ENCODE data around the gene PI4KA. TPM values are rescaled to one million over a fixed set of nuclear protein-coding genes. Genes with fewer than 3 reads are reported as not detected.
"Not testable (repeated sequence)": the region's sequence is repeated elsewhere in the genome, so short reads cannot be mapped to it uniquely, and the experiment has no call there.

PI4KA gene
- total RNA-seq, 6 donors from 2014 or later = 68.6 to 251 (median 89.5) TPM

DNA sequence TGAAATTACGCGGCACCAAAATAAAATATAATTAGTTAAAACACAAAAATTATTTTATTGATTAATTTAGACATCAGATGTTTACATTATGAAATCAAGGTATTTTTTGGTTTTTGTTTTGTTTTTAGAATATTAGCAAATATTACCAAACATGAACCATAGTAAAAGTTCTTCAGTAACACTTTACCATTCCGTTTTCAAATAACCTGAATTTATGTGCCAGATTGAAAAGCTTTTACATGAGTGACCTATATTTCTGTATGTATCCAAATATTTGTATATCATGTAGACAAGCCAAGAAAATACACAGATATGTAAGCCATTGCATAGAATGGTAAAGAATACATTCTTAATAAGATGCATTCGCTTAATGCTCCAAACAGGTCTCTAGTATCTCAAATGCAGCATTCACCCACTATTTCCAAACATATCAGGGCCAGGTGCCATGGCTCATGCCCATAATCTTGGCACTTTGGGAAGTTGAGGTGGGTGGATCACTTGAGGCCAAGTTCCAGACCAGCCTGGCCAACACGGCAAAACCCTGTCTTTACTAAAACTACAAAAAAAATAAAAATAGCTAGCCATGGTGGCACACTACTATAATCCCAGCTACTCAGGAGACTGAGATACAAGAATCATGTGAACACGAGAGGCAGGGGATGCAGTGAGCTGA is 187.1 kb downstream of the PI4KA start:
- Histone ChIP-seq H3K9me3 (no peaks in the 10 kb centered on the region), H3K27ac (no peak overlapping the region), H3K27me3 (peaks cover 0 to 7% (median 3%) of the 10 kb centered on the region in 4 donors), H3K36me3 (no peaks in the 10 kb centered on the region), H3K4me3 (peak overlapping the region in 1 of 4 donors; percentile 23), H3K4me1 (peaks cover 0 to 7% (median 0%) of the 10 kb centered on the region in 4 donors)
- TF ChIP-seq POLR2AphosphoS5 (IDR thresholded peaks at IDR 0.05) = no peak
- TF ChIP-seq EP300 (IDR thresholded peaks at IDR 0.05) = no peak
- TF ChIP-seq POLR2A (IDR thresholded peaks at IDR 0.05) = no peak
- TF ChIP-seq, protein P1, sequence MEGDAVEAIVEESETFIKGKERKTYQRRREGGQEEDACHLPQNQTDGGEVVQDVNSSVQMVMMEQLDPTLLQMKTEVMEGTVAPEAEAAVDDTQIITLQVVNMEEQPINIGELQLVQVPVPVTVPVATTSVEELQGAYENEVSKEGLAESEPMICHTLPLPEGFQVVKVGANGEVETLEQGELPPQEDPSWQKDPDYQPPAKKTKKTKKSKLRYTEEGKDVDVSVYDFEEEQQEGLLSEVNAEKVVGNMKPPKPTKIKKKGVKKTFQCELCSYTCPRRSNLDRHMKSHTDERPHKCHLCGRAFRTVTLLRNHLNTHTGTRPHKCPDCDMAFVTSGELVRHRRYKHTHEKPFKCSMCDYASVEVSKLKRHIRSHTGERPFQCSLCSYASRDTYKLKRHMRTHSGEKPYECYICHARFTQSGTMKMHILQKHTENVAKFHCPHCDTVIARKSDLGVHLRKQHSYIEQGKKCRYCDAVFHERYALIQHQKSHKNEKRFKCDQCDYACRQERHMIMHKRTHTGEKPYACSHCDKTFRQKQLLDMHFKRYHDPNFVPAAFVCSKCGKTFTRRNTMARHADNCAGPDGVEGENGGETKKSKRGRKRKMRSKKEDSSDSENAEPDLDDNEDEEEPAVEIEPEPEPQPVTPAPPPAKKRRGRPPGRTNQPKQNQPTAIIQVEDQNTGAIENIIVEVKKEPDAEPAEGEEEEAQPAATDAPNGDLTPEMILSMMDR (IDR thresholded peaks at IDR 0.05) = no peak
- ATAC-seq (ENCODE audit: low FRiP score in 2 of 2) (no peak), DNase-seq (no peak)
- WGBS, 2 donors = 89 to 90% methylated on average over 6 of the region's 6 CpGs

DNA sequence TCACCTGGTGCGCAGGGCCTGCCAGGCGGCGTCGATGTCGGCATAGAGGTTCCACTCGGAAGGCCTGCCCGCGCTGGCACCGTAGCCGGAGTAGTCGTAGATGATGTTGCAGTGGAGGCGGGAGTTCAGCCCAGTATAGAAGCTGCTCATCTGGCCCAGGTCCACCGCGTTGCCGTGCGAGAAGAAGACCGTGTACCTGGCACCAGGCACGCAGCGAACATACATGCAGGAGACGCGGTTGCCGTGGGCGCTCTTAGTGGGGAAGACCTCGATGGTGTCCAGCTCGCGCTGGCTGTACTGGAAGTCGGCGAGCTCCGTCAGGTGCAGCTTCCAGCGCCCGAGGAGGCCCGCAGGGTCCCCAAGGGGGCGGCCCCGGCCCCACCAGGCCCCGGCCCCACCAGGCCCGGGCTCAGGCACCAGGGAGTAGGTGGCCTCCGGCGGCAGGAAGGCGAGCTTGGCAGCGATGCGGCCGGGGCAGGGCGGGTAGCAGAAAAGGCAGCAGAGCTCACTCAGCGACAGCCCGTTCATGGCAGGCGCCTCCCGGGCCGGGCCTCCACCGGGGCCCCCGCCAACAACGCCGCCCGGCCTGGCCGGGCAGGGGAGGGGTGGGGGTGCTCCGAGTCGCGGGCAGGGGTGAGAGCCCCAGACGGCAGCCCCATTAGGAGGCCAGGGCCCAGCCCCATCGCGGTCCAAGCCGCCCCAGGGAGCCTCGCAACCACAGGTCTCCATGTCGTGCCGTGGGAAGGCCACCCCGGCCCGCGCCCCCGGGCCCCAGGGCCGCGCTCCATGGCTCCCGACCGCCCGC is 188.0 kb downstream of the PI4KA start:
- peak in 1 of 2 donors; percentile 84 for DNase-seq
- not testable (repeated sequence) for H3K4me1 ChIP-seq; ATAC-seq (ENCODE audit: low FRiP score in 2 of 2); H3K27ac ChIP-seq; H3K36me3 ChIP-seq; H3K9me3 ChIP-seq; H3K27me3 ChIP-seq
- WGBS, 2 donors = 62 to 89% methylated on average over 24 to 48 of the region's 73 CpGs
- peak overlapping the region in 3 of 4 donors; percentile 13 to 23 (median 23) for H3K4me3 ChIP-seq

DNA sequence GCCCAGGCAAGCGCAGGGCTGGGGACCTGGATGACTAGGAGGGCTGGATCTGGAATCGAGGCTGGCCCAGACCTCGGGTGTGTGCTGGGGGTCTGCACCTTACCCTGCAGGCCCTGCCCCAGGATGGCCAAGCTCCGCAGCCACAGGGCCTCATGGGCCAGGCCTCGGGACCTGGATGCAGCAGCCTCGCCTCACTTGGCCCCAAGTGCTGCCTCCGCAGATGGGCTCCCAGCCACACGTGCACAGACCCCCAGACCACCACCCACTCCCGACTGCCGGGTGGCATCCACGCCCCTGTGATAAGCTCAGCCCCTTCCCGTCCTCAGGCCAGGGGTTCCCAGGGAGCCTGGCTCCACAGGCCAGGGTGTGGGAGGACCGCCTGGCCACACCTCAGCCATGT is 188.7 kb downstream of the PI4KA start:
- H3K27ac ChIP-seq; H3K27me3 ChIP-seq; H3K4me3 ChIP-seq; ATAC-seq (ENCODE audit: low FRiP score in 2 of 2); H3K4me1 ChIP-seq; H3K36me3 ChIP-seq; H3K9me3 ChIP-seq: not testable (repeated sequence)
- no CpG with 5 or more reads among the region's 13 CpGs for WGBS, 2 donors
- DNase-seq = peak in 1 of 2 donors; percentile 72

DNA sequence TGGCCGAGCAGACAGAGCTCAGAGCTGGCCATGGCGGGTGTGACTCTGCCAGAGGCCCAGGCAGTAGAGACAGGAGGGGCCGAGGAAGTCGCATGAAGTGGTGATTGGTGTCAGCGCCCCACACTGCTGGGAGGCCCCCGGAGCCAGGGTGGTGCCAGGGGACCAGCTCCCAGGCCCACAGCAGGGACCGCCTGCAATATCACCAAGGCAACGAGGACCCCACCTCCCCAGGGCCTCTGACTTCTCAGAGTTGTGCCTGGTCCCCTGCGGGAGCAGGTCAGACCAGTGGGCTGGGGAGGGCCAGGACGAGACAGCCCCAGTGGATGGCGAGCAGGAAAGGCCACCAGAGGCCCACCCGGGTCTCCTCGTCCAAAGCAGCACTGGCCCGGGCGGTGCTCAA is 189.1 kb downstream of the PI4KA start:
- H3K9me3 ChIP-seq; H3K4me1 ChIP-seq; DNase-seq; H3K36me3 ChIP-seq; ATAC-seq (ENCODE audit: low FRiP score in 2 of 2); H3K27me3 ChIP-seq; H3K4me3 ChIP-seq; H3K27ac ChIP-seq: not testable (repeated sequence)
- WGBS, 2 donors = 94% methylated on average over 7 of the region's 15 CpGs; no CpG with 5 or more reads in 1 of the 2 donors

DNA sequence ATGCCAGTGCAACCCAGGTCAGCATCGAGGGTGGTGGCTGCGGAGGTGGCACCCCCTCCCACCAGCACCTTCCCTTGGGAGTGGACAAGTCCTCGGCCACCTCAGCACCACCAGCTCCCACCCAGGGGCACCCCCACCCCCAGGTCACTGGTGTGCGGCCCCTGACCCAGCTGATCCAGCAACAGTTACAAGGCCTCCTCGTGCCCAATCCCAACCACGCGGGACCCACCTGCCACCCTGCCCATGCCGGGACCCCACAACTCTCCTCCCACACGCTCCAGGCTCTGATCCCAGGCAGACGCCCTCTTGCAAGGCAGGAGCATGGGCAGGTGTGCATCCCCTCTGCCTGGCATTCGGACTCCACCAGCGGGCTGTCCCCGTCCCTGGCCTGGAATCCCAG is 189.8 kb downstream of the PI4KA start:
- WGBS, 2 donors = 95% methylated on average over 13 of the region's 13 CpGs; no CpG with 5 or more reads in 1 of the 2 donors
- not testable (repeated sequence) for DNase-seq; H3K4me3 ChIP-seq; H3K27me3 ChIP-seq; H3K36me3 ChIP-seq; H3K9me3 ChIP-seq; ATAC-seq (ENCODE audit: low FRiP score in 2 of 2); H3K27ac ChIP-seq; H3K4me1 ChIP-seq

DNA sequence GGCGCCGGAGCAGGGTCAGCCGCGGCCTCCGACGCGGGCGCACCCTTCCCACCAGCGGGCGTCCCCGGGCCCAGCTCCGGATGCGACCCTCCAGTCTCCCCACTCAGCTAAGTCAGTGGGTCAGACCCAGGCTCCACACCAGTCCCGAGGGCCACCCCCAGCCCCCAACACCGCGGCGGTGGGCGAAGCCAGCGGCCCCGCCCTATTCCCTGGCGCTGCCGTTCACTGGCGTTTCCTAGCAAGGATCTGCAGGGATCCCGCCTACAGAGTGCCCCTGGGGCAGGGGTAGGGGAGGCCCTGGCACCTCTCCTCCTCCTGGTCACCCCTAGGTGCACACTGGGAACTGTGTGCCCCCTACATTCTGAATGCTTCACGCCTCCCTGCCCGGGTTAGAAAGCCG is 190.4 kb downstream of the PI4KA start:
- not testable (repeated sequence) for H3K36me3 ChIP-seq; H3K9me3 ChIP-seq; ATAC-seq (ENCODE audit: low FRiP score in 2 of 2); H3K4me1 ChIP-seq; H3K27me3 ChIP-seq; H3K27ac ChIP-seq; H3K4me3 ChIP-seq
- DNase-seq = peak in 1 of 2 donors; percentile 84
- WGBS, 2 donors = 79 to 88% methylated on average over 3 to 7 of the region's 27 CpGs

DNA sequence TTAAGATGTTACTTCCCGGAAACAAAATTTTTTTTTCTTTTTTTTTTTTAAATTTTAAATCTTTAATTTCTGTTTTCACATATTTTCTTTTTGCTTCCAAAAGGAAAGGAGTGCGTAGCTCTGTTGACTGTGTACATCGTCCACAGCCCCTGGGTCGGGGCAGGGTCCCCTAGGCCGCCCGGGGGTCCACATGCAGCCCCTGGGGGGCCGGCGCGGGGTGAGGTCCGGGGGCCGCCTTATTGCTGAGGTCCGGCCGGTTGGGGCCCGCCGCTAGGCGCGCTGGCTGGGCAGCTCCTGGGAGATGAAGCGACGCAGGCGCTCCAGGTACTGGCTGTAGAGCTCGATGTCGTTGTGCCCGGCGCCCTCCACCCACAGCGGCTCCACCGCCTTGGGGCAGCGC is 191.1 kb downstream of the PI4KA start:
- H3K4me3 ChIP-seq; ATAC-seq (ENCODE audit: low FRiP score in 2 of 2); DNase-seq; H3K9me3 ChIP-seq; H3K27ac ChIP-seq; H3K4me1 ChIP-seq; H3K27me3 ChIP-seq; H3K36me3 ChIP-seq: not testable (repeated sequence)
- 76 to 81% methylated on average over 8 to 9 of the region's 27 CpGs for WGBS, 2 donors

DNA sequence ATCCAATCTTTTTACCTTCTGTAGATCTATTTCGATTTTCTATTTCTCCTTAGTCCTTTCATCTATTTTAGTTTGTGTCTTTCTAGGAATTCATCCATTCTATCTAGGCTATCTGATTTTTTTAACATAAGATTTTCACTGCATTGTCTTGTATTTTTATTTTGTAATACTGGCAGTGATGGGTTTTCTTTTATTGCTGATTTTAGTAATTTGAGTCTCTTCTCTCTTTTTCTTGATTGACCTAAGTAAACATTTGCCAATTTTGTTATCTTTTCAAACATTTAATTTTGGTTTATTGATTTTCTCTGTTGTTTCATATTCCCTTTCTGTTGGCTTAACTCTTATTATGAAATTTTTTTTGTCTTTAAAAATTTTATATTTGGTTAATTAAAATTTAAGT is 192.1 kb downstream of the PI4KA start:
- peaks cover 0 to 7% (median 3%) of the 10 kb centered on the region in 4 donors for H3K27me3 ChIP-seq
- no peak overlapping the region for H3K27ac ChIP-seq
- 83 to 88% methylated on average over 1 of the region's 1 CpG for WGBS, 2 donors
- peaks cover 0 to 7% (median 0%) of the 10 kb centered on the region in 4 donors for H3K4me1 ChIP-seq
- no peak for ATAC-seq (ENCODE audit: low FRiP score in 2 of 2)
- H3K9me3 ChIP-seq = no peaks in the 10 kb centered on the region
- TF ChIP-seq, protein P1 (IDR thresholded peaks at IDR 0.05) = no peak
- no peak for TF ChIP-seq POLR2A (IDR thresholded peaks at IDR 0.05)
- no peak for DNase-seq
- H3K36me3 ChIP-seq = no peaks in the 10 kb centered on the region
- no peak overlapping the region for H3K4me3 ChIP-seq

All from upper lobe of left lung (tissue), 6 donors.